Vagina (tissue), 2 donors: ENCODE data around the gene GATA5.

Source experiments
- POLR2A ChIP-seq, 2 donors: fragments of 450-650 bp; IDR thresholded peaks; one replicate each; pipeline ENCODE4 v1.6.1; 2017; ENCODE audit warnings: antibody characterized with exemption in 2 of 2, mild to moderate bottlenecking in 2 of 2, moderate library complexity in 2 of 2
- TF ChIP-seq, protein P1 (sequence below), 3 experiments: fragments of 450-650 bp in 2 of 3; fragments of 200-600 bp in 1 of 3; sonication (generic) in 1 of 3; IDR thresholded peaks; one replicate each; pipeline ENCODE4 v1.5.1; 2017 to 2019; ENCODE audit warnings: antibody characterized with exemption in 3 of 3, mild to moderate bottlenecking in 2 of 3, moderate library complexity in 2 of 3

DNA sequence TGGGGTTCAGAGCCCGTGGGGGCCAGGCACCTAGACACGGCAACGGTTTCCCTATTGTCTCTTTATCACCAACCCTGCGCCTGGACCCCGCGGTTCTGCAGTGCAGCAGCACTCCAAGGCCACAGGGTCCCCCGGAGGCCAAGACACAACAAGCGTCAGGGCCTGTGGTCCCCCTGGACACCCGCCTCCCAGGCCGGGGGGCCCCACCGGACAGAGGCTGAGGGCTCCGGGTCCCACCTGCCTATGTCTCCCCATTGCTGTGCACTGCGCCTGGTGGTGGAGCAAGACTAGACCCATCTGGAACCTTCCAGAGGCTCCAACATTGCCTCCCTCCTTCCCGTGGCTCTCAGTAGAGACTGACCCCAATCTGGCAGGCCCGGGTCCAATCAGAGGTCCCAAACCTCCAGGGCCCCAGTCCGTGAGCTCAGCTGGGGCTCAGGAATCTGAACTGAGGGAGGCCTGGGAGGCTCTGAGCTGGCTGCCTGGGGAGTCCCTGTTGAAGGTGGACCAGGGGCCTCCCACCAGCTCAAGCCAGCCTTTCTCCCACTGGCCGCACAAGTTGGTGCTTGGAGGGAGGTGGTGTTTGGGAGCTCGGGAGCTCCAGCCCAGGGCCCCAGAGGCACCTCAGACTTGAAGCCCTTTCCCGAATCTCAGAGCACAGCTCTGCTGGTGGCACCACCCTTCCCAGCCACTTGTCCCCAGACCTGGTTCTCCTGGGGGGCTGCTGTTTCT is 8.8 kb downstream of the GATA5 start:
- no peak for TF ChIP-seq POLR2A (IDR thresholded peaks at IDR 0.05)
- TF ChIP-seq, protein P1, sequence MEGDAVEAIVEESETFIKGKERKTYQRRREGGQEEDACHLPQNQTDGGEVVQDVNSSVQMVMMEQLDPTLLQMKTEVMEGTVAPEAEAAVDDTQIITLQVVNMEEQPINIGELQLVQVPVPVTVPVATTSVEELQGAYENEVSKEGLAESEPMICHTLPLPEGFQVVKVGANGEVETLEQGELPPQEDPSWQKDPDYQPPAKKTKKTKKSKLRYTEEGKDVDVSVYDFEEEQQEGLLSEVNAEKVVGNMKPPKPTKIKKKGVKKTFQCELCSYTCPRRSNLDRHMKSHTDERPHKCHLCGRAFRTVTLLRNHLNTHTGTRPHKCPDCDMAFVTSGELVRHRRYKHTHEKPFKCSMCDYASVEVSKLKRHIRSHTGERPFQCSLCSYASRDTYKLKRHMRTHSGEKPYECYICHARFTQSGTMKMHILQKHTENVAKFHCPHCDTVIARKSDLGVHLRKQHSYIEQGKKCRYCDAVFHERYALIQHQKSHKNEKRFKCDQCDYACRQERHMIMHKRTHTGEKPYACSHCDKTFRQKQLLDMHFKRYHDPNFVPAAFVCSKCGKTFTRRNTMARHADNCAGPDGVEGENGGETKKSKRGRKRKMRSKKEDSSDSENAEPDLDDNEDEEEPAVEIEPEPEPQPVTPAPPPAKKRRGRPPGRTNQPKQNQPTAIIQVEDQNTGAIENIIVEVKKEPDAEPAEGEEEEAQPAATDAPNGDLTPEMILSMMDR (IDR thresholded peaks at IDR 0.05) = no peak
